ENCODE data around the gene THAP11. TPM values are rescaled to one million over a fixed set of nuclear protein-coding genes. Genes with fewer than 3 reads are reported as not detected.

Gene THAP11
- polyA plus RNA-seq, 1 donor from 2014 or later, result 42.6 TPM

- peaks cover 7% of the 10 kb centered on the region for H3K79me2 ChIP-seq (replicated peaks; ENCODE audit: insufficient read depth, low read length)
- peaks cover 8% of the 10 kb centered on the region for H3K36me3 ChIP-seq (ENCODE audit: insufficient read depth, low read length)
- no peak overlapping the region for H3K27ac ChIP-seq (ENCODE audit: low read length)
- no peaks in the 10 kb centered on the region for H3K9me3 ChIP-seq (ENCODE audit: low read length)
- no peaks in the 10 kb centered on the region for H3K27me3 ChIP-seq (ENCODE audit: insufficient read depth, low read depth, low read length)
- H4K20me1 ChIP-seq (ENCODE audit: insufficient read depth), result no peaks in the 10 kb centered on the region
- TF ChIP-seq, protein P1, sequence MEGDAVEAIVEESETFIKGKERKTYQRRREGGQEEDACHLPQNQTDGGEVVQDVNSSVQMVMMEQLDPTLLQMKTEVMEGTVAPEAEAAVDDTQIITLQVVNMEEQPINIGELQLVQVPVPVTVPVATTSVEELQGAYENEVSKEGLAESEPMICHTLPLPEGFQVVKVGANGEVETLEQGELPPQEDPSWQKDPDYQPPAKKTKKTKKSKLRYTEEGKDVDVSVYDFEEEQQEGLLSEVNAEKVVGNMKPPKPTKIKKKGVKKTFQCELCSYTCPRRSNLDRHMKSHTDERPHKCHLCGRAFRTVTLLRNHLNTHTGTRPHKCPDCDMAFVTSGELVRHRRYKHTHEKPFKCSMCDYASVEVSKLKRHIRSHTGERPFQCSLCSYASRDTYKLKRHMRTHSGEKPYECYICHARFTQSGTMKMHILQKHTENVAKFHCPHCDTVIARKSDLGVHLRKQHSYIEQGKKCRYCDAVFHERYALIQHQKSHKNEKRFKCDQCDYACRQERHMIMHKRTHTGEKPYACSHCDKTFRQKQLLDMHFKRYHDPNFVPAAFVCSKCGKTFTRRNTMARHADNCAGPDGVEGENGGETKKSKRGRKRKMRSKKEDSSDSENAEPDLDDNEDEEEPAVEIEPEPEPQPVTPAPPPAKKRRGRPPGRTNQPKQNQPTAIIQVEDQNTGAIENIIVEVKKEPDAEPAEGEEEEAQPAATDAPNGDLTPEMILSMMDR (IDR thresholded peaks at IDR 0.05; ENCODE audit: poor library complexity, severe bottlenecking), result no peak
- no peak for TF ChIP-seq MXI1 (conservative IDR thresholded peaks at IDR 0.05; ENCODE audit: poor library complexity, severe bottlenecking)
- TF ChIP-seq EP300 (conservative IDR thresholded peaks at IDR 0.05; ENCODE audit: poor library complexity, severe bottlenecking), result no peak
- TF ChIP-seq RAD21 (conservative IDR thresholded peaks at IDR 0.05), result no peak
- TF ChIP-seq TAF1 (IDR thresholded peaks at IDR 0.05; ENCODE audit: low read depth), result no peak
- TF ChIP-seq SMC3 (conservative IDR thresholded peaks at IDR 0.05; ENCODE audit: poor library complexity), result no peak
- TF ChIP-seq POLR2AphosphoS5 (IDR thresholded peaks at IDR 0.05), result no peak
- no peak for TF ChIP-seq REST (IDR thresholded peaks at IDR 0.05; ENCODE audit: borderline replicate concordance)
- TF ChIP-seq EZH2 (IDR thresholded peaks at IDR 0.05; ENCODE audit: borderline replicate concordance, insufficient read depth, low read length, poor library complexity, severe bottlenecking), result no peak
- no peak overlapping the region for H3K4me2 ChIP-seq (ENCODE audit: low read length)
- H3K9me2 ChIP-seq (ENCODE audit: insufficient read depth, low read length), result no peaks in the 10 kb centered on the region
- H2AFZ ChIP-seq (ENCODE audit: low read depth, low read length), result no peak overlapping the region
- no peak overlapping the region for H3K9ac ChIP-seq (ENCODE audit: low read length)
- no peaks in the 10 kb centered on the region for H3F3A ChIP-seq (ENCODE audit: insufficient read depth, low read length, poor library complexity, severe bottlenecking)
- no peak overlapping the region for H3K4me3 ChIP-seq (ENCODE audit: low read length)
Observed at GRCh38 chr16:67879936-67880335, 37.8 kb downstream of the THAP11 start.

DNA sequence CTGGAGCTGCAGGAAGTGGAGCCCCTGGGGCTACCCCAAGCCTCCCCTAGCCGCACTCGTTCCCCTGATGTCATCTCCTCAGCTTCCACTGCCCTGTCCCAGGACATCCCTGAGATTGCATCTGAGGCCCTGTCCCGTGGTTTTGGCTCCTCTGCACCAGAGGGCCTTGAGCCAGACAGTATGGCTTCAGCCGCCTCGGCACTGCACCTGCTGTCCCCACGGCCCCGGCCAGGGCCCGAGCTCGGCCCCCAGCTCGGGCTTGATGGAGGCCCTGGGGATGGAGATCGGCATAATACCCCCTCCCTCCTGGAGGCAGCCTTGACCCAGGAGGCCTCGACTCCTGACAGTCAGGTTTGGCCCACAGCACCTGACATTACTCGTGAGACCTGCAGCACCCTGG lies 38.5 kb downstream of the THAP11 start:
- Histone ChIP-seq H3F3A (ENCODE audit: insufficient read depth, low read length, poor library complexity, severe bottlenecking) (no peaks in the 10 kb centered on the region), H3K79me2 (replicated peaks; ENCODE audit: insufficient read depth, low read length) (peaks cover under 1% of the 10 kb centered on the region), H3K27me3 (ENCODE audit: insufficient read depth, low read depth, low read length) (no peaks in the 10 kb centered on the region), H3K9ac (ENCODE audit: low read length) (no peak overlapping the region), H3K9me3 (ENCODE audit: low read length) (no peaks in the 10 kb centered on the region), H2AFZ (ENCODE audit: low read depth, low read length) (no peak overlapping the region), H3K4me3 (ENCODE audit: low read length) (no peak overlapping the region), H3K36me3 (ENCODE audit: insufficient read depth, low read length) (peaks cover 8% of the 10 kb centered on the region), H3K27ac (ENCODE audit: low read length) (no peak overlapping the region), H3K4me2 (ENCODE audit: low read length) (no peak overlapping the region), H4K20me1 (ENCODE audit: insufficient read depth) (no peaks in the 10 kb centered on the region), H3K9me2 (ENCODE audit: insufficient read depth, low read length) (no peaks in the 10 kb centered on the region)
- TF ChIP-seq EP300 (conservative IDR thresholded peaks at IDR 0.05; ENCODE audit: poor library complexity, severe bottlenecking), result no peak
- TF ChIP-seq EZH2 (IDR thresholded peaks at IDR 0.05; ENCODE audit: borderline replicate concordance, insufficient read depth, low read length, poor library complexity, severe bottlenecking), result no peak
- TF ChIP-seq SMC3 (conservative IDR thresholded peaks at IDR 0.05; ENCODE audit: poor library complexity), result no peak
- no peak for TF ChIP-seq RAD21 (conservative IDR thresholded peaks at IDR 0.05)
- no peak for TF ChIP-seq MXI1 (conservative IDR thresholded peaks at IDR 0.05; ENCODE audit: poor library complexity, severe bottlenecking)
- TF ChIP-seq, protein P1 (IDR thresholded peaks at IDR 0.05; ENCODE audit: poor library complexity, severe bottlenecking), result no peak

All from neural cell (in vitro differentiated cells).